ENCODE data around the gene INTS6.

Gene INTS6

DNA sequence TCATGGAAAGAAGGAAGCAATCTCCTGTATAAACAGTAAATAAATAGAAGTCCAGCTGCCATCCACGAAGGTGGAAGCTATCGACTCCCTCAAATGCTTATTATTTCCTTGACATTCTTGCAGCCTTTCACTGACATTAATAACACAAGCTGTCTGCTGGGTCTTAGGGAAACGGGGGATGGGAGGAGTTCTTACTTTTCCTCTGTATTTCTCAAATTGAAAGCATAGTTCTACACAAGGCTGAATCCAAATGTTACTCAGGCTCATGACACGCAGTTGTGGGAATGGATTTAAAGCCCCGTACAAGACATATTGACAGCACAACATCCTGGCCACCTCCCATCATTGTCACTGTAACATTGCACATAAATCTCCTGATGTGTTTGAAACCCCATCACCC lies 109.4 kb downstream of the INTS6 start:
- H3K9me3 ChIP-seq (ENCODE audit: insufficient read depth, low read length): no peaks in the 10 kb centered on the region
- no peak for DNase-seq (ENCODE audit: low read depth, low spot score)
- no peaks in the 10 kb centered on the region for H3K36me3 ChIP-seq (ENCODE audit: insufficient read depth, insufficient read length, low read length)
- no peaks in the 10 kb centered on the region for H3K4me1 ChIP-seq (ENCODE audit: insufficient read depth, insufficient read length)
- TF ChIP-seq ZNF274 (IDR thresholded peaks at IDR 0.05; ENCODE audit: low read depth, low read length): no peak
- no peak for TF ChIP-seq YY1 (IDR thresholded peaks at IDR 0.05; ENCODE audit: insufficient read depth, insufficient read length)
- no peak for TF ChIP-seq SUZ12 (IDR thresholded peaks at IDR 0.05; ENCODE audit: extremely low read depth, insufficient read depth, insufficient read length)
- H3K27me3 ChIP-seq (ENCODE audit: insufficient read depth, insufficient read length): no peaks in the 10 kb centered on the region
- H3K4me3 ChIP-seq (ENCODE audit: insufficient read length, low read depth): no peak overlapping the region
- no peak overlapping the region for H3K9ac ChIP-seq (ENCODE audit: insufficient read length, low read depth)

DNA sequence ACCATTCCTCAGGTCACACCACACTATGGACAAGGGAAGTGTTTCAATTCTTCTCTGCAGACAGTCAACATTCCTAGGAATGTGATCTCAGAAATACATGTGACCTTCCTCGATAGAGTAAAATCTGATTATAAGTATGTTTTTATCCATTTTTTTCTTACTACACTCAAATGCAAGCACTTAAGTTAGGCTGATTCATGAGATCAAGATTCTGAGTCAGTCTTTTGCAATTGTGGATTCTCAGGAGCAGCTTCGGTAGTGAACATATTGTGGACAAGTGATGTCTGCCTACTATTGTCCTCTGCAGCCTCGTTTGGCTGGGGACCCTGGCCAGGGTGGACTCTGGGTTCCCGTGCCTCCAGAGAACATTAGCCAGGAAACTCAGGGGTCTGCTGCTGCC lies 110.1 kb downstream of the INTS6 start:
- Histone ChIP-seq H3K9ac (ENCODE audit: insufficient read length, low read depth) (no peak overlapping the region), H3K27me3 (ENCODE audit: insufficient read depth, insufficient read length) (no peaks in the 10 kb centered on the region), H3K36me3 (ENCODE audit: insufficient read depth, insufficient read length, low read length) (no peaks in the 10 kb centered on the region), H3K4me3 (ENCODE audit: insufficient read length, low read depth) (no peak overlapping the region), H3K4me1 (ENCODE audit: insufficient read depth, insufficient read length) (no peaks in the 10 kb centered on the region), H3K9me3 (ENCODE audit: insufficient read depth, low read length) (no peaks in the 10 kb centered on the region)
- DNase-seq (ENCODE audit: low read depth, low spot score): no peak
- no peak for TF ChIP-seq SUZ12 (IDR thresholded peaks at IDR 0.05; ENCODE audit: extremely low read depth, insufficient read depth, insufficient read length)
- TF ChIP-seq YY1 (IDR thresholded peaks at IDR 0.05; ENCODE audit: insufficient read depth, insufficient read length): no peak
- TF ChIP-seq ZNF274 (IDR thresholded peaks at IDR 0.05; ENCODE audit: low read depth, low read length): no peak

DNA sequence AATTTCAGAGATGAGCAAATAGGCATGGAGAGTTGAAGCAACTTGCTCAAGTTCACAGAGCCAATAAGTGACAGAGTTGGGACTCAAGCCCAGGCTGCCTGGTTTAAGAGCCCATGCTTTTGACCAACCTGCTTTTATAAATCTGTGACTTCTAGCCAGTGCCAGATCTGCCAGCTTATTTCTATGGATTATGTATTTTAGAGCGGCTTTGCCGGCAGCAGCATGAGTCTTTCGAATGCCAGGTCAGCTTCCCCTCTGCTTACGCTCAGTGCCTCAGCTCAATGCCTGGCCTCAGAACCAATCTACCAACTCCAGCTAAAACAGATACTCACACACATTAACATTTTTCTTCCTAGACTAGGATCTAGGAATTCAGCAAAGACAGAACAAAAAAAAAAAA lies 111.0 kb downstream of the INTS6 start:
- Histone ChIP-seq H3K36me3 (ENCODE audit: insufficient read depth, insufficient read length, low read length) (no peaks in the 10 kb centered on the region), H3K9ac (ENCODE audit: insufficient read length, low read depth) (no peak overlapping the region)

DNA sequence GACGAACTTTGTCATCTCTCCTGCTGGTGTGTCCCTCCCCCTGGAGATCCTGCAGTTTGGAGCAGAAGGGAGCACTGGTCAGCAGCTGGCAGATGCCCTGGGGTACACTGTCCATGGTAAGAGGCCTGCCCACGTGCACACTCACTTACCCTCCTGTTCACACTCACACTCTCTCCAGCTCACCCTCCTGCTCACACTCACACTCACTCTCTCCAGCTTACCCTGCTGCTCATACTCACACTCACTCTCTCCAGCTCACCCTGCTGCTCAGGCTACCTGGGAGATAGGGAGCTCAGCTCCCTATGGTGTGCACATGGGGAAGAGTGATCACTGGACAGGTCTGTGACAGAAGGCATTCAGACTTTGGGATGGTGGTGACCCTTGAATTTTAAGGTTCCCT lies 111.6 kb downstream of the INTS6 start:
- Histone ChIP-seq H3K36me3 (ENCODE audit: insufficient read depth, insufficient read length, low read length) (no peaks in the 10 kb centered on the region), H3K4me3 (ENCODE audit: insufficient read length, low read depth) (no peak overlapping the region), H3K4me1 (ENCODE audit: insufficient read depth, insufficient read length) (no peaks in the 10 kb centered on the region), H3K9me3 (ENCODE audit: insufficient read depth, low read length) (no peaks in the 10 kb centered on the region), H3K9ac (ENCODE audit: insufficient read length, low read depth) (no peak overlapping the region), H3K27me3 (ENCODE audit: insufficient read depth, insufficient read length) (no peaks in the 10 kb centered on the region)
- no peak for DNase-seq (ENCODE audit: low read depth, low spot score)
- TF ChIP-seq SUZ12 (IDR thresholded peaks at IDR 0.05; ENCODE audit: extremely low read depth, insufficient read depth, insufficient read length) (no peak), YY1 (IDR thresholded peaks at IDR 0.05; ENCODE audit: insufficient read depth, insufficient read length) (no peak)

More for the DNA sequence above, 111.0 kb downstream of the INTS6 start:
- H3K27me3 ChIP-seq (ENCODE audit: insufficient read depth, insufficient read length): no peaks in the 10 kb centered on the region
- no peak for DNase-seq (ENCODE audit: low read depth, low spot score)
- H3K4me1 ChIP-seq (ENCODE audit: insufficient read depth, insufficient read length): no peaks in the 10 kb centered on the region
- H3K9me3 ChIP-seq (ENCODE audit: insufficient read depth, low read length): no peaks in the 10 kb centered on the region
- no peak overlapping the region for H3K4me3 ChIP-seq (ENCODE audit: insufficient read length, low read depth)
- TF ChIP-seq SUZ12 (IDR thresholded peaks at IDR 0.05; ENCODE audit: extremely low read depth, insufficient read depth, insufficient read length): no peak
- no peak for TF ChIP-seq ZNF274 (IDR thresholded peaks at IDR 0.05; ENCODE audit: low read depth, low read length)
- no peak for TF ChIP-seq YY1 (IDR thresholded peaks at IDR 0.05; ENCODE audit: insufficient read depth, insufficient read length)

DNA sequence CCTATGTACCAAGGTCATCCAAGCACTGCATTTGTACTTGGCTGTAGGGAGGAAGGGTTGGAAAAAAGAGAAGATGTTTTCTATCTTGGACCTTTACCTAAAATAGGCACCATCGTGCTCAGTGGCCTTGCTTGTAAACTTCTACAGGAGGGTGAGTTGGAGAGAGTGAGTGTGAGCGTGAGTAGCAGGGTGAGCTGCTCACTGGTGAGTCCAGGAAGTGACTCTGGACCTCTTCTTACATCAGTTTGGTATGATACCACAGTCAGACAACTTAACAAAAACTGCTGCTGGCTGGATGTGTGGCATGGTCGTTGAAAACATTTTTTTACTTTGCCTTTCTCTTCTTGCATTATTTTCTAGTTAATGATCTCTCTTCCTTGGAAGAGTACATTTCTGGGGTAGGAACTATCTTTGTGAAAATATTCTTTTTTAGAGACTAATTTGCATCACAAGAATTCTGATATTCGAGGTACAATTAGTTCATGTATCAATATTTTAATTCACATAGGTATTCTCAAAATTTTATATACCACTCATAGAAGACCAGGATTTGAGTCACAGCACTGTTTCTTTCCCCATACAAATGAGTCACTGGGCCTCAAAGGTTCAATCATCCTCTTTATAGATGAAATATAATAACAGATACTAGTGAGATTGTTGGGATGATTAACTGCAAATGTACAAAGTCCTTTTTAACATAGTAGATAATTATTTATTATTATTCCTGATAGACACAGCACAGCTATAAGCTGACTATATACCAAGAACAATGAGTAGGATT lies 112.7 kb downstream of the INTS6 start:
- H3K9ac ChIP-seq (ENCODE audit: insufficient read length, low read depth): no peak overlapping the region
- TF ChIP-seq YY1 (IDR thresholded peaks at IDR 0.05; ENCODE audit: insufficient read depth, insufficient read length): no peak
- TF ChIP-seq SUZ12 (IDR thresholded peaks at IDR 0.05; ENCODE audit: extremely low read depth, insufficient read depth, insufficient read length): no peak
- no peak for TF ChIP-seq ZNF274 (IDR thresholded peaks at IDR 0.05; ENCODE audit: low read depth, low read length)

DNA sequence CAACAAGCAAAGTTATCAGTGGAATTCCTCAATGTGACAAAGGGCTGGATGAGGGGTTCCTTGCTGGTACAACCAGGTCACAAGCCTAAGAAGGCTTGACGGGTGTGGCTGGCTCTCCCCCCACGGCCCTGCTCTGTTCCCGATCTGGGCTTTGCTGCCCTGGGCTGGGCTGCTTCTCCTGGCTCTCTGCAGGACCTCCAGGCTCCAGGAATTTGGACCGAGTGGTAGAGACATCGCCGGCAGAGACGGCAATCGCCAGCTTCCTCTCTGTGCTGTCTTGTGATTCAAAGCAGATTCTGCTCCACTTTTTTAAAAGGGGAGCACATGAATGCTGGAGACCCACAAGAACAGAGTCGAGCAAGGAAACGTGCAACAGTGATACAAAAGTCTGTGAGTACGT lies 113.5 kb downstream of the INTS6 start, which contains the start of gene SERPINE3:
Gene SERPINE3, plus strand, starts transcription at position 338 of the 400 bp plus-strand sequence. CDS start 1,401 bp downstream, outside the sequence.
- no peaks in the 10 kb centered on the region for H3K27me3 ChIP-seq (ENCODE audit: insufficient read depth, insufficient read length)
- no peaks in the 10 kb centered on the region for H3K4me1 ChIP-seq (ENCODE audit: insufficient read depth, insufficient read length)
- no peak for DNase-seq (ENCODE audit: low read depth, low spot score)
- no peaks in the 10 kb centered on the region for H3K36me3 ChIP-seq (ENCODE audit: insufficient read depth, insufficient read length, low read length)
- H3K4me3 ChIP-seq (ENCODE audit: insufficient read length, low read depth): no peak within 1 kb of the TSS
- H3K9me3 ChIP-seq (ENCODE audit: insufficient read depth, low read length): no peaks in the 10 kb centered on the region
- H3K9ac ChIP-seq (ENCODE audit: insufficient read length, low read depth): no peak within 1 kb of the TSS
- TF ChIP-seq SUZ12 (IDR thresholded peaks at IDR 0.05; ENCODE audit: extremely low read depth, insufficient read depth, insufficient read length) (no peak), YY1 (IDR thresholded peaks at IDR 0.05; ENCODE audit: insufficient read depth, insufficient read length) (no peak), ZNF274 (IDR thresholded peaks at IDR 0.05; ENCODE audit: low read depth, low read length) (no peak)

More for the DNA sequence above, 112.7 kb downstream of the INTS6 start:
- Histone ChIP-seq H3K27me3 (ENCODE audit: insufficient read depth, insufficient read length) (no peaks in the 10 kb centered on the region), H3K36me3 (ENCODE audit: insufficient read depth, insufficient read length, low read length) (no peaks in the 10 kb centered on the region), H3K4me1 (ENCODE audit: insufficient read depth, insufficient read length) (no peaks in the 10 kb centered on the region), H3K4me3 (ENCODE audit: insufficient read length, low read depth) (no peak overlapping the region), H3K9me3 (ENCODE audit: insufficient read depth, low read length) (no peaks in the 10 kb centered on the region)
- no peak for DNase-seq (ENCODE audit: low read depth, low spot score)

DNA sequence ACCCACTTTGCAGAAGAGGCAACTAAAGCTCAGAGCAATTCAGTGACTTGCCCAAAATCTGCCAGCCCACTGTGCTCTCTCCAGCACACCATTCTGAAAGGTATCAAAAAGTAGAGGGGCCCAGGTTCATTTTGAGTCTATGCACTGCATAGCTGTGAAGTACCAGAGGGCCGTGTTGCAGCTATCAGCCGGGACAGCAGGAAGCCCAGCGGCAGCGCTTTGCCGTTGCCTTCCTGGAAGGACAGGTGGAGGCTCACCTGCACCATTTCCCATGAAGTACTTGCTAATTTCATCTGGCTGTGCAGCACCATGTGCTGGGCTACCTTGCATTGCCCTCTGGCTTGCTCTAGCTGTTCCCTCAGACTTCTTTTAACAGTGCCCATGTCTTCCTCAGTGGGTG lies 116.1 kb downstream of the INTS6 start:
- no peaks in the 10 kb centered on the region for H3K9me3 ChIP-seq (ENCODE audit: insufficient read depth, low read length)
- H3K9ac ChIP-seq (ENCODE audit: insufficient read length, low read depth): no peak overlapping the region
- no peaks in the 10 kb centered on the region for H3K36me3 ChIP-seq (ENCODE audit: insufficient read depth, insufficient read length, low read length)
- TF ChIP-seq YY1 (IDR thresholded peaks at IDR 0.05; ENCODE audit: insufficient read depth, insufficient read length): no peak
- TF ChIP-seq SUZ12 (IDR thresholded peaks at IDR 0.05; ENCODE audit: extremely low read depth, insufficient read depth, insufficient read length): no peak
- TF ChIP-seq ZNF274 (IDR thresholded peaks at IDR 0.05; ENCODE audit: low read depth, low read length): no peak
- no peaks in the 10 kb centered on the region for H3K27me3 ChIP-seq (ENCODE audit: insufficient read depth, insufficient read length)
- no peak overlapping the region for H3K4me3 ChIP-seq (ENCODE audit: insufficient read length, low read depth)
- no peak for DNase-seq (ENCODE audit: low read depth, low spot score)
- H3K4me1 ChIP-seq (ENCODE audit: insufficient read depth, insufficient read length): no peaks in the 10 kb centered on the region
